ENCODE measurements around the gene SLCO2B1. TPM values are rescaled to one million over a fixed set of nuclear protein-coding genes. Genes with fewer than 3 reads are reported as not detected.

Gene SLCO2B1
- total RNA-seq, 4 donors from 2014 or later = 68.8 to 148 (median 85.3) TPM

DNA sequence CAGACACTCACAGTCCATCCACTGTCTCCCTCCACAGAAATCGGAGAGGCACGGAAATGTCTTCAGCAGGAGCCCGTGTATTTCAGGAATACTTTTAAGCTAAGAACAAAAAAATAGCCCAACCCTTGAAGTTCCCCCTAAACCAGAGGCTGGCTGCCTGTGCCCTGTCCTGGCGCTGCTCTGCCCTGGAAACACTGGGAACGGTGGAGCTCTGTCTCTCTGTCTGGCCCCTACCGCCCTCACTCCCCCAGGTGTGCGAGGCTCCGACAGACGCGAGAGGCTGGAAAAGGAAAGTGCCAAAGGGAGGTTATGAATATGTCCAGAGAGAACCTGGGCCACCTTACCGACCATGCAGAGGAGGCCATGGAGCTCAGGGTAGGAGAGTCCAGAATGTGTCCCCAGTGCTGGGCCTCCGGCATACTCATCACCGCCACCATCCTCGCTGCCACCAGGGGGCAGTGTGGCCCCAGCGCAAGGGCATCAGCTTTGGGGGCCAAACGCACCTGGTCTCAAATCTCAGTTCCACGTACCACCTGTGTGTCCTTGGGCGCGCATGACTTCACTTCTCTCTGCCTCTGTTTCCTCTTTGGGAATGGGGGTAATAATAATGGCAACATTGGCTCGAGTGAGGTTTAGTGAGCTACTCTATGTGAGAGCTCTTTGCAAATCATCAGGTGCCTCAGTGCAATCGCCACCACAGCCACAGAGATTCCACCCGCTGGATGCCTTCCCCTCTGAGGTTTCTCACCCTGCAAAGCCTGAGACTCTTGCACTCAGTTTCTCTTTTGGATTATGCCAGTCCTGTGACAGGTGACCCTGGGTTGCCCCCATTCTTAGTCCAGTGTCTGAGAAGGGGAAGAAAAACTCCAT, 10.4 kb upstream of the SLCO2B1 start:
- no peak for TF ChIP-seq CTCF (IDR thresholded peaks at IDR 0.05; ENCODE audit: low read depth)

- TF ChIP-seq CTCF (IDR thresholded peaks at IDR 0.05; ENCODE audit: low read depth) = no peak
Measured at GRCh38 chr11:75141166-75141565, 9.7 kb upstream of the SLCO2B1 start.

DNA sequence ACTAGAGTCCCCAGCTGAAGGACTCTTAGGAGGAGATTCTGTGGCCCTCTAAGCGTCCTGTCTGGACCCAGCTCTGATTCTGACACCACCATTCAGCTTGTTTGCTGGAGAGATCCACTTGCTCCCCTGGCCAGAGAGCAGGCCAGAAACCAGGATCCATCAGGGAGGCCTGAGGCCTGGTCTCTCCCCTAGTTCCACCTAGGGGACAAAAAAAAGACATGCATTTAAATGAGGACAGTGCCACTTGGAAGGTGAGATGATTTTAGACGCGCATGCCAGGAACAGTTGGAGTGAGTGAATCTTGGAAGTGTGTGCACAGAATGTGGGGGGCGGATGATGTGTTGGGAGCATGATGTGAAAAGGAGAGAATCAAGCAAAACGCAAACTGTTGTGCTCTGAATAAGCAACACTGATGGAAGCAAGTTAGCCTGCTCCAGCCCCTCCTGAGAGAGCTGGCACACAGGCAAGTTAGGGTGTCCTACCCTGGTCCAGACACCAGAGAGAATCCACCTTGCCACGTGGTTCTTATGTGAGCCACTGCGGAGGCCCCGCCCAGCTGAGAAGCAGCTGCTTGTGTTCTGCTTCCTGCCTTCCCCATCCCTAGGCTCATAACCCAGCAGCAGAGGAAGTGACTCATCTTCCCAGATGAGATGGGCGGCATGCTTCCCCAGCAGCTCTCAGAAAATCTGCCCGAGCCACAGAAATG, 8.0 kb upstream of the SLCO2B1 start:
- no peak for TF ChIP-seq CTCF (IDR thresholded peaks at IDR 0.05; ENCODE audit: low read depth)

GRCh38 chr11:75143420-75143731, 7.5 kb upstream of the SLCO2B1 start:
- TF ChIP-seq CTCF (IDR thresholded peaks at IDR 0.05; ENCODE audit: low read depth) = no peak

- no peak for TF ChIP-seq CTCF (IDR thresholded peaks at IDR 0.05; ENCODE audit: low read depth)
Measured at GRCh38 chr11:75144716-75145014, 6.2 kb upstream of the SLCO2B1 start.

DNA sequence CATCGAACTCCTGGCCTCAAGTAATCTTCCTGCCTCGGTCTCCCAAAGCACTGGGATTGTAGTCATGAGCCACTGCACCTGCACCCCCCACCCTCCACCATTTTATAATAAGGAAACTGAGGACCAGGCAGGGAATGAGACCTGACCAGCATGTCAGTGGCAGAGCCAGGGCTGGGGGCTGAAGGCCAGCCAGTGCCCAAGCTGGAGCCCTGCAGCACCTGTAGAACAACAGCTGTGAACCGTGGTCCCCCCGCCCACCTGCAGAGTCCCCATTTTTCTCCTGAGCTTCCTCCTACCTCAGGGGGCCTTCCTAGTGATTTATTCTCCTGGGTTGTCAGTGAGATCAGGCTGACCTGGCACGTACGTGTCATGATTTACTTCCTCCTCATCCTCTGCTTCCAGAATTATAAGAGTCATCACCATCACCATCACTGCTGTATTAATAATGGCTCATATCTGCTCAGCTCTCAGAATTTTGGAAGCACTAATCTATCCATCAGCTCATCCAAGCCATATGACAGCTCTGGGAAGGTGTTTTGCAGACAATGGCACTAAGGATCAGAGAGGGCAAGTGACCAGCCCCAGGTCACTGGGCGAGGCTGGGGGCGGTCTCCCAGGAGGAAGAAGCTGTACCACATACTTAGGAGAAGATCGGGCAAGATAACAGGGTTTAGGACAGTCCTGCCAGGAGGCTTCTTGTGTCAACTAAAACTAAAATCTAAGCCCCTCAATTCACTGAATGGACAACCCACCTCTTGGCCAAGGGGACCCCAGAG, 5.5 kb upstream of the SLCO2B1 start:
- TF ChIP-seq CTCF (IDR thresholded peaks at IDR 0.05; ENCODE audit: low read depth) = no peak

DNA sequence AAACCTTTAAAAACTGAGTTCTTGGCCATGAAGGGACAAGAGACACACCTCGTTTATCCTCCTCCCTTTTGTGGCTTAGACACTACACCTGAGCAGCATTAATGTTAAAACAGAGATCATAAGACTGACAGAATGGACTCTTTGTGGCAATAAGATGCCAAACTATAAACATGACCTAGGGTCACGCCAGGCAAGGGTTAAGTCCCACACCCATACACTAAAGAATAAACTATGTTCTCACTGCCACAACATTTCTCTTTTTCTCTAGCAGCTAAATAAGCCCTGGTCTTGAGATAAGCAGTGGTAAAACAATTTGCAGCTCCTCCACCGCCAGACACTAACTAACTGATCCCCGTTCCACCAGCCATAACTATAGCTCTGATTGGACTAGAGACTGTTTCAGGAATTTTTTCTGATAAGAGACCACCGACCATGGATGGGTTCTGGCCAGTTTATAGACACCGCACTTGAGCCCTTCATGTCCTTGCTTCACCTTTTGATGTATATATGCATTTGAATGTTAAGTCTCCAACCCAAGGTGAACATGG, 4.9 kb upstream of the SLCO2B1 start:
- no peak for TF ChIP-seq CTCF (IDR thresholded peaks at IDR 0.05; ENCODE audit: low read depth)

Measured in subcutaneous adipose tissue (tissue), 4 donors.